Uterus (tissue), 2 donors: Measurements from ENCODE around the gene CPTP.

Experiments
- CTCF ChIP-seq, 4 experiments: fragments of 200-600 bp in 2 of 4; fragments of 450-650 bp in 2 of 4; sonication (generic) in 2 of 4; IDR thresholded peaks; one replicate each; pipeline ENCODE4 v1.5.1; 2016 to 2019; ENCODE audit warnings: antibody characterized with exemption in 4 of 4, mild to moderate bottlenecking in 2 of 4, moderate library complexity in 1 of 4
- POLR2A ChIP-seq, 2 donors: fragments of 450-650 bp; IDR thresholded peaks; one replicate each; pipeline ENCODE4 v1.6.1; 2016; ENCODE audit warnings: antibody characterized with exemption in 2 of 2, mild to moderate bottlenecking in 1 of 2, moderate library complexity in 1 of 2

DNA sequence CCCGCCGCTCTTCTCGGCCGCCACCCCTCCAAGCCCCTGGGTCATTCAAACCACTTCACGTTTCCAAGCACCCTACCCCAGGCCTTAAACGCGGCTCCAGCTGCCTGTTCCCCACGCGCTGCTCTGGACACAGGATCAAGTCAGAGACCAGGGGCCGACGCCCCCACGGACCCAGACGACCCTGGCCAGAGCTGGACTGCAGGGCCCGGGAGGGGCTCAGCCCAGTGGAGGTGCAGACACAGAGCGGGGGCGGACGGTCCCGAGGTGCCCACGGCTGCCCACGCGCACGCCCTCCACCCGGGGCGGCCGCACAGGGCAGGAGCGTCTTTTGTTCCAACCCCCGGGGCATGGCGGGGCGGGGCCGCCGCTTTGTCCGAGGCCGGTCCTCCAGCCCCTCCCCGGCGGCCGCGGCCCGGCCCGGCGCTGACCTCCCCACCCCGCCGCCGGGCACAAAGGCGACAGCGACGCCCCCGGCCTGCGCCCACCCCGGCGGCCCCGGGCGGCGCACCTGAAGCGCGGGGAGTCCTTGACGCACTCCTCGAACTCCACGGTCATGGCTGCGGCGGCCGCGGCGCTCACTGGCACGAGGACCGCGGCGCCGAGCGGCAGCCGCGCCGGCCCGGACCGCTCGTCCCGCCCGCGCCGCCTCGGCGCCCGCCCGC lies 17.2 kb upstream of the CPTP start:
- TF ChIP-seq CTCF (IDR thresholded peaks at IDR 0.05) (no peak), POLR2A (IDR thresholded peaks at IDR 0.05) (peak in 1 of 2 donors; percentile 40)
